GM12891 (cell line): ENCODE data around the gene PLEKHS1.

Experiments
- PAX5 ChIP-seq: IDR thresholded peaks from 2 replicates; pipeline ENCODE4 v1.6.1; 2011; ENCODE audit warnings: low read length, moderate library complexity, mild to moderate bottlenecking; ENCODE audit not compliant: insufficient read depth, severe bottlenecking
- POLR2A ChIP-seq: IDR thresholded peaks from 2 replicates; pipeline ENCODE4 v1.6.1; 2011; ENCODE audit warnings: low read depth, low read length, control low read depth
- POLR2AphosphoS5 ChIP-seq: IDR thresholded peaks from 2 replicates; pipeline ENCODE4 v1.6.1; 2011; ENCODE audit warnings: low read depth, low read length, control low read depth
- SPI1 ChIP-seq: IDR thresholded peaks from 2 replicates; pipeline ENCODE4 v1.6.1; 2011; ENCODE audit warnings: low read depth, low read length, control low read depth
- TAF1 ChIP-seq: IDR thresholded peaks from 2 replicates; pipeline ENCODE4 v1.6.1; 2011; ENCODE audit warnings: low read depth, low read length, control low read depth

- no peak for TF ChIP-seq POLR2A
- TF ChIP-seq TAF1: no peak
- no peak for TF ChIP-seq POLR2AphosphoS5
- no peak for TF ChIP-seq SPI1
- TF ChIP-seq PAX5: no peak
These were observed 39.5 kb upstream of the PLEKHS1 start for GRCh38 chr10:113712024-113712423.
